ENCODE measurements around the gene KCNG4. TPM values are rescaled to one million over a fixed set of nuclear protein-coding genes. Genes with fewer than 3 reads are reported as not detected.
A peak's percentile ranks its signal among the peaks of the same experiment; 100 is the strongest.

KCNG4 gene
- total and polyA plus RNA-seq, 4 experiments from 2014 or later, result not detected

- Histone ChIP-seq H3K9me3 (ENCODE audit: control insufficient read depth in 1 of 2, low read length in 2 of 2) (no peaks in the 10 kb centered on the region), H3K27me3 (ENCODE audit: insufficient read depth, low read length) (peaks cover 3% of the 10 kb centered on the region), H3K4me1 (ENCODE audit: insufficient read depth, low read length) (no peaks in the 10 kb centered on the region), H3K4me3 (ENCODE audit: low read length in 2 of 2) (no peak overlapping the region), H3K36me3 (ENCODE audit: insufficient read depth, low read length) (no peaks in the 10 kb centered on the region), H3K27ac (ENCODE audit: low read depth, low read length) (no peak overlapping the region)
- Mint-ChIP-seq H3K9me3 (no peaks in the 10 kb centered on the region), H3K4me1 (peaks cover 0 to 3% (median 0%) of the 10 kb centered on the region in 4 donors), H3K36me3 (no peaks in the 10 kb centered on the region), H3K4me3 (no peak overlapping the region), H3K27me3 (peaks cover 11 to 24% of the 10 kb centered on the region in 2 donors), H3K27ac (no peak overlapping the region)
- POLR2A ChIA-PET (ENCODE audit: partially characterized antibody), result no interaction called here
- CTCF ChIA-PET (ENCODE audit: partially characterized antibody), result interaction anchor here (0.8 to 1.6 kb wide), 3 partner anchors 9 to 458 kb away, joined by 3 to 5 read pairs (median 5); no protein-coding TSS in a partner anchor
- intact Hi-C loops (cut with micrococcal nuclease), result no loop called here
- DNase-seq, result no peak
Measured at GRCh38 chr16:84279881-84280280, 40.1 kb upstream of the KCNG4 start.

GRCh38 chr16:84278968-84279367 is 39.2 kb upstream of the KCNG4 start:
- no peaks in the 10 kb centered on the region for H3K36me3 Mint-ChIP-seq
- H3K9me3 Mint-ChIP-seq, result no peaks in the 10 kb centered on the region
- intact Hi-C loops (cut with micrococcal nuclease), result no loop called here
- no peak overlapping the region for H3K4me3 Mint-ChIP-seq
- Histone ChIP-seq H3K36me3 (ENCODE audit: insufficient read depth, low read length) (no peaks in the 10 kb centered on the region), H3K4me1 (ENCODE audit: insufficient read depth, low read length) (no peaks in the 10 kb centered on the region), H3K4me3 (ENCODE audit: low read length in 2 of 2) (no peak overlapping the region), H3K9me3 (ENCODE audit: control insufficient read depth in 1 of 2, low read length in 2 of 2) (no peaks in the 10 kb centered on the region), H3K27me3 (ENCODE audit: insufficient read depth, low read length) (peaks cover 3% of the 10 kb centered on the region), H3K27ac (ENCODE audit: low read depth, low read length) (no peak overlapping the region)
- H3K4me1 Mint-ChIP-seq, result peaks cover 0 to 3% (median 0%) of the 10 kb centered on the region in 4 donors
- H3K27ac Mint-ChIP-seq, result no peak overlapping the region
- CTCF ChIA-PET (ENCODE audit: partially characterized antibody), result interaction anchor here (1.0 to 4.3 kb wide), 2 partner anchors 40 to 227 kb away, joined by 3 to 34 read pairs; no protein-coding TSS in a partner anchor
- POLR2A ChIA-PET (ENCODE audit: partially characterized antibody), result no interaction called here
- H3K27me3 Mint-ChIP-seq, result peaks cover 13 to 24% of the 10 kb centered on the region in 2 donors
- no peak for DNase-seq

GRCh38 chr16:84278333-84278732 is 38.5 kb upstream of the KCNG4 start:
- H3K4me1 ChIP-seq (ENCODE audit: insufficient read depth, low read length), result no peaks in the 10 kb centered on the region
- ChIA-PET CTCF (ENCODE audit: partially characterized antibody) (interaction anchor here (2.4 to 4.3 kb wide), 3 partner anchors 10 to 227 kb away, joined by 5 to 34 read pairs (median 10); no protein-coding TSS in a partner anchor), POLR2A (ENCODE audit: partially characterized antibody) (interaction anchor here (1.1 kb wide), 1 partner anchor 228 kb away, joined by 3 read pairs; no protein-coding TSS in a partner anchor)
- H3K9me3 ChIP-seq (ENCODE audit: control insufficient read depth in 1 of 2, low read length in 2 of 2), result no peaks in the 10 kb centered on the region
- Mint-ChIP-seq H3K27me3 (peaks cover 10 to 21% of the 10 kb centered on the region in 2 donors), H3K9me3 (no peaks in the 10 kb centered on the region), H3K4me1 (peaks cover 0 to 3% (median 0%) of the 10 kb centered on the region in 4 donors), H3K27ac (no peak overlapping the region), H3K36me3 (no peaks in the 10 kb centered on the region), H3K4me3 (no peak overlapping the region)
- H3K4me3 ChIP-seq (ENCODE audit: low read length in 2 of 2), result no peak overlapping the region
- H3K36me3 ChIP-seq (ENCODE audit: insufficient read depth, low read length), result no peaks in the 10 kb centered on the region
- intact Hi-C loops (cut with micrococcal nuclease), result no loop called here
- no peak for DNase-seq
- no peak overlapping the region for H3K27ac ChIP-seq (ENCODE audit: low read depth, low read length)
- H3K27me3 ChIP-seq (ENCODE audit: insufficient read depth, low read length), result peaks cover 3% of the 10 kb centered on the region

- intact Hi-C loops (cut with micrococcal nuclease), result loop anchor here (1.0 to 2.0 kb wide), 2 partner anchors 207 to 345 kb away; no protein-coding TSS in a partner anchor
- H3K4me3 Mint-ChIP-seq, result no peak overlapping the region
- H3K27me3 ChIP-seq (ENCODE audit: insufficient read depth, low read length), result peaks cover 3% of the 10 kb centered on the region
- no peaks in the 10 kb centered on the region for H3K4me1 ChIP-seq (ENCODE audit: insufficient read depth, low read length)
- CTCF ChIA-PET (ENCODE audit: partially characterized antibody), result interaction anchor here (0.5 to 4.3 kb wide), 23 partner anchors 9 to 461 kb away, joined by 3 to 34 read pairs (median 5); no protein-coding TSS in a partner anchor
- H3K9me3 Mint-ChIP-seq, result no peaks in the 10 kb centered on the region
- H3K36me3 Mint-ChIP-seq, result no peaks in the 10 kb centered on the region
- H3K27ac Mint-ChIP-seq, result no peak overlapping the region
- POLR2A ChIA-PET (ENCODE audit: partially characterized antibody), result interaction anchor here (1.1 kb wide), 1 partner anchor 229 kb away, joined by 3 read pairs; no protein-coding TSS in a partner anchor
- H3K4me3 ChIP-seq (ENCODE audit: low read length in 2 of 2), result no peak overlapping the region
- H3K9me3 ChIP-seq (ENCODE audit: control insufficient read depth in 1 of 2, low read length in 2 of 2), result no peaks in the 10 kb centered on the region
- no peak overlapping the region for H3K27ac ChIP-seq (ENCODE audit: low read depth, low read length)
- DNase-seq, result peak; percentile 45 to 59 (median 55)
- peaks cover 10 to 18% of the 10 kb centered on the region in 2 donors for H3K27me3 Mint-ChIP-seq
- peaks cover 0 to 1% (median 0%) of the 10 kb centered on the region in 4 donors for H3K4me1 Mint-ChIP-seq
- H3K36me3 ChIP-seq (ENCODE audit: insufficient read depth, low read length), result no peaks in the 10 kb centered on the region
Measured at GRCh38 chr16:84277244-84277823, 37.5 kb upstream of the KCNG4 start.

- H3K36me3 ChIP-seq (ENCODE audit: insufficient read depth, low read length), result no peaks in the 10 kb centered on the region
- H3K27ac Mint-ChIP-seq, result no peak overlapping the region
- H3K4me1 Mint-ChIP-seq, result peaks cover 0 to 1% (median 0%) of the 10 kb centered on the region in 4 donors
- peaks cover 3% of the 10 kb centered on the region for H3K27me3 ChIP-seq (ENCODE audit: insufficient read depth, low read length)
- H3K9me3 ChIP-seq (ENCODE audit: control insufficient read depth in 1 of 2, low read length in 2 of 2), result no peaks in the 10 kb centered on the region
- H3K27me3 Mint-ChIP-seq, result peaks cover 10 to 16% of the 10 kb centered on the region in 2 donors
- H3K4me1 ChIP-seq (ENCODE audit: insufficient read depth, low read length), result no peaks in the 10 kb centered on the region
- H3K36me3 Mint-ChIP-seq, result no peaks in the 10 kb centered on the region
- no peak overlapping the region for H3K4me3 ChIP-seq (ENCODE audit: low read length in 2 of 2)
- H3K4me3 Mint-ChIP-seq, result no peak overlapping the region
- POLR2A ChIA-PET (ENCODE audit: partially characterized antibody), result no interaction called here
- intact Hi-C loops (cut with micrococcal nuclease), result loop anchor here (2.0 kb wide), 1 partner anchor 209 kb away; no protein-coding TSS in a partner anchor
- H3K9me3 Mint-ChIP-seq, result no peaks in the 10 kb centered on the region
- CTCF ChIA-PET (ENCODE audit: partially characterized antibody), result interaction anchor here (0.9 to 4.3 kb wide), 6 partner anchors 8 to 233 kb away, joined by 3 to 34 read pairs (median 8); no protein-coding TSS in a partner anchor
- no peak overlapping the region for H3K27ac ChIP-seq (ENCODE audit: low read depth, low read length)
- no peak for DNase-seq
Measured at GRCh38 chr16:84275585-84276151, 35.9 kb upstream of the KCNG4 start.

- Histone ChIP-seq H3K9me3 (ENCODE audit: control insufficient read depth in 1 of 2, low read length in 2 of 2) (no peaks in the 10 kb centered on the region), H3K4me1 (ENCODE audit: insufficient read depth, low read length) (no peaks in the 10 kb centered on the region), H3K27ac (ENCODE audit: low read depth, low read length) (no peak overlapping the region), H3K36me3 (ENCODE audit: insufficient read depth, low read length) (no peaks in the 10 kb centered on the region), H3K4me3 (ENCODE audit: low read length in 2 of 2) (no peak overlapping the region), H3K27me3 (ENCODE audit: insufficient read depth, low read length) (peaks cover 3% of the 10 kb centered on the region)
- Mint-ChIP-seq H3K4me1 (peaks cover 0 to 1% (median 0%) of the 10 kb centered on the region in 4 donors), H3K36me3 (no peaks in the 10 kb centered on the region), H3K27ac (no peak overlapping the region), H3K4me3 (no peak overlapping the region), H3K27me3 (peaks cover 10 to 23% of the 10 kb centered on the region in 2 donors), H3K9me3 (no peaks in the 10 kb centered on the region)
- CTCF ChIA-PET (ENCODE audit: partially characterized antibody), result no interaction called here
- DNase-seq, result no peak
- intact Hi-C loops (cut with micrococcal nuclease), result no loop called here
- POLR2A ChIA-PET (ENCODE audit: partially characterized antibody), result no interaction called here
Measured at GRCh38 chr16:84274515-84274914, 34.7 kb upstream of the KCNG4 start.

GRCh38 chr16:84272740-84273320 is 33.0 kb upstream of the KCNG4 start:
- ChIA-PET CTCF (ENCODE audit: partially characterized antibody) (interaction anchor here (2.0 kb wide), 1 partner anchor 233 kb away, joined by 4 read pairs; no protein-coding TSS in a partner anchor), POLR2A (ENCODE audit: partially characterized antibody) (no interaction called here)
- Histone ChIP-seq H3K4me1 (ENCODE audit: insufficient read depth, low read length) (no peaks in the 10 kb centered on the region), H3K27ac (ENCODE audit: low read depth, low read length) (no peak overlapping the region), H3K9me3 (ENCODE audit: control insufficient read depth in 1 of 2, low read length in 2 of 2) (no peaks in the 10 kb centered on the region), H3K4me3 (ENCODE audit: low read length in 2 of 2) (no peak overlapping the region), H3K27me3 (ENCODE audit: insufficient read depth, low read length) (no peaks in the 10 kb centered on the region), H3K36me3 (ENCODE audit: insufficient read depth, low read length) (no peaks in the 10 kb centered on the region)
- Mint-ChIP-seq H3K27ac (no peak overlapping the region), H3K27me3 (peaks cover 8 to 20% of the 10 kb centered on the region in 2 donors), H3K9me3 (no peaks in the 10 kb centered on the region), H3K36me3 (no peaks in the 10 kb centered on the region), H3K4me3 (no peak overlapping the region), H3K4me1 (peaks cover 0 to 1% (median 0%) of the 10 kb centered on the region in 4 donors)
- DNase-seq, result no peak
- intact Hi-C loops (cut with micrococcal nuclease), result no loop called here
